ENCODE measurements around the gene EPHB2. TPM values are rescaled to one million over a fixed set of nuclear protein-coding genes. Genes with fewer than 3 reads are reported as not detected.

EPHB2 gene
- polyA plus RNA-seq, 1 donor from 2014 or later, result 22.8 TPM

DNA sequence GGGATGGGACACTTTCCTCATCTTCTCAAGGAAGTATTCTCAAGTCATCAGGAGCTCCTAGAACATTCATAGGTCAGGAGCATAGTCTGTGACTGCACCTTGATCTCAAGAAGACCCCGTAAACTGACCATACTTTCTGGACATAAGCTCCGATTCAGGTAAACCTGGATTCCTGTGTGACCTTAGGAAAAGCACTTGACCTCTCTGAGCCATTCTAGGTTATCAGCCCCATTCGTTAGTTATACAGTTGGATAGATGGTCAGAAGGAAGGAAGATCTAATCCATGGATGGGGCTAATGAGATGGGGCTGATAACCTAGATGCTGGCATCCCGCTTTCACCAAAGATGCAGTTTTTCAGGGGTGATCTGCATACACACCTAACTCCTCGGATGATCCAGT lies 114.3 kb downstream of the EPHB2 start:
- Histone ChIP-seq H4K20me1 (ENCODE audit: insufficient read depth) (no peaks in the 10 kb centered on the region), H3K4me2 (ENCODE audit: low read length) (no peak overlapping the region)

GRCh38 chr1:22825486-22826189 lies 115.0 kb downstream of the EPHB2 start:
- Histone ChIP-seq H3K9me2 (ENCODE audit: insufficient read depth, low read length) (no peaks in the 10 kb centered on the region), H3K4me3 (ENCODE audit: low read length) (no peak overlapping the region), H3K36me3 (ENCODE audit: insufficient read depth, low read length) (no peaks in the 10 kb centered on the region), H3F3A (ENCODE audit: insufficient read depth, low read length, poor library complexity, severe bottlenecking) (no peaks in the 10 kb centered on the region), H4K20me1 (ENCODE audit: insufficient read depth) (no peaks in the 10 kb centered on the region), H3K9me3 (ENCODE audit: low read length) (no peaks in the 10 kb centered on the region), H2AFZ (ENCODE audit: low read depth, low read length) (no peak overlapping the region), H3K27ac (ENCODE audit: low read length) (no peak overlapping the region), H3K4me2 (ENCODE audit: low read length) (no peak overlapping the region), H3K9ac (ENCODE audit: low read length) (no peak overlapping the region), H3K27me3 (ENCODE audit: insufficient read depth, low read depth, low read length) (no peaks in the 10 kb centered on the region), H3K79me2 (replicated peaks; ENCODE audit: insufficient read depth, low read length) (no peaks in the 10 kb centered on the region)
- TF ChIP-seq EZH2 (IDR thresholded peaks at IDR 0.05; ENCODE audit: borderline replicate concordance, insufficient read depth, low read length, poor library complexity, severe bottlenecking) (no peak), POLR2AphosphoS5 (IDR thresholded peaks at IDR 0.05) (no peak), SMC3 (conservative IDR thresholded peaks at IDR 0.05; ENCODE audit: poor library complexity) (no peak), EP300 (conservative IDR thresholded peaks at IDR 0.05; ENCODE audit: poor library complexity, severe bottlenecking) (no peak), RAD21 (conservative IDR thresholded peaks at IDR 0.05) (no peak), CTCF (IDR thresholded peaks at IDR 0.05; ENCODE audit: poor library complexity, severe bottlenecking) (no peak), TAF1 (IDR thresholded peaks at IDR 0.05; ENCODE audit: low read depth) (no peak), MXI1 (conservative IDR thresholded peaks at IDR 0.05; ENCODE audit: poor library complexity, severe bottlenecking) (no peak)
- TF ChIP-seq, protein P1, sequence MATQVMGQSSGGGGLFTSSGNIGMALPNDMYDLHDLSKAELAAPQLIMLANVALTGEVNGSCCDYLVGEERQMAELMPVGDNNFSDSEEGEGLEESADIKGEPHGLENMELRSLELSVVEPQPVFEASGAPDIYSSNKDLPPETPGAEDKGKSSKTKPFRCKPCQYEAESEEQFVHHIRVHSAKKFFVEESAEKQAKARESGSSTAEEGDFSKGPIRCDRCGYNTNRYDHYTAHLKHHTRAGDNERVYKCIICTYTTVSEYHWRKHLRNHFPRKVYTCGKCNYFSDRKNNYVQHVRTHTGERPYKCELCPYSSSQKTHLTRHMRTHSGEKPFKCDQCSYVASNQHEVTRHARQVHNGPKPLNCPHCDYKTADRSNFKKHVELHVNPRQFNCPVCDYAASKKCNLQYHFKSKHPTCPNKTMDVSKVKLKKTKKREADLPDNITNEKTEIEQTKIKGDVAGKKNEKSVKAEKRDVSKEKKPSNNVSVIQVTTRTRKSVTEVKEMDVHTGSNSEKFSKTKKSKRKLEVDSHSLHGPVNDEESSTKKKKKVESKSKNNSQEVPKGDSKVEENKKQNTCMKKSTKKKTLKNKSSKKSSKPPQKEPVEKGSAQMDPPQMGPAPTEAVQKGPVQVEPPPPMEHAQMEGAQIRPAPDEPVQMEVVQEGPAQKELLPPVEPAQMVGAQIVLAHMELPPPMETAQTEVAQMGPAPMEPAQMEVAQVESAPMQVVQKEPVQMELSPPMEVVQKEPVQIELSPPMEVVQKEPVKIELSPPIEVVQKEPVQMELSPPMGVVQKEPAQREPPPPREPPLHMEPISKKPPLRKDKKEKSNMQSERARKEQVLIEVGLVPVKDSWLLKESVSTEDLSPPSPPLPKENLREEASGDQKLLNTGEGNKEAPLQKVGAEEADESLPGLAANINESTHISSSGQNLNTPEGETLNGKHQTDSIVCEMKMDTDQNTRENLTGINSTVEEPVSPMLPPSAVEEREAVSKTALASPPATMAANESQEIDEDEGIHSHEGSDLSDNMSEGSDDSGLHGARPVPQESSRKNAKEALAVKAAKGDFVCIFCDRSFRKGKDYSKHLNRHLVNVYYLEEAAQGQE (IDR thresholded peaks at IDR 0.05; ENCODE audit: borderline replicate concordance), result no peak

More for the DNA sequence above, 114.3 kb downstream of the EPHB2 start:
- Histone ChIP-seq H3K27ac (ENCODE audit: low read length) (no peak overlapping the region), H3K9ac (ENCODE audit: low read length) (no peak overlapping the region), H3K9me3 (ENCODE audit: low read length) (no peaks in the 10 kb centered on the region), H3K36me3 (ENCODE audit: insufficient read depth, low read length) (no peaks in the 10 kb centered on the region), H3K9me2 (ENCODE audit: insufficient read depth, low read length) (no peaks in the 10 kb centered on the region), H2AFZ (ENCODE audit: low read depth, low read length) (no peak overlapping the region), H3K27me3 (ENCODE audit: insufficient read depth, low read depth, low read length) (no peaks in the 10 kb centered on the region), H3K79me2 (replicated peaks; ENCODE audit: insufficient read depth, low read length) (no peaks in the 10 kb centered on the region), H3F3A (ENCODE audit: insufficient read depth, low read length, poor library complexity, severe bottlenecking) (no peaks in the 10 kb centered on the region), H3K4me3 (ENCODE audit: low read length) (no peak overlapping the region)
- no peak for TF ChIP-seq EZH2 (IDR thresholded peaks at IDR 0.05; ENCODE audit: borderline replicate concordance, insufficient read depth, low read length, poor library complexity, severe bottlenecking)
- no peak for TF ChIP-seq EP300 (conservative IDR thresholded peaks at IDR 0.05; ENCODE audit: poor library complexity, severe bottlenecking)
- TF ChIP-seq CTCF (IDR thresholded peaks at IDR 0.05; ENCODE audit: poor library complexity, severe bottlenecking), result no peak
- TF ChIP-seq, protein P1 (IDR thresholded peaks at IDR 0.05; ENCODE audit: borderline replicate concordance), result no peak
- TF ChIP-seq POLR2AphosphoS5 (IDR thresholded peaks at IDR 0.05), result no peak
- no peak for TF ChIP-seq TAF1 (IDR thresholded peaks at IDR 0.05; ENCODE audit: low read depth)
